Suprapubic skin (tissue), 4 donors: ENCODE results near the gene LRRC70. TPM values are rescaled to one million over a fixed set of nuclear protein-coding genes. Genes with fewer than 3 reads are reported as not detected.

Source experiments
- DNase-seq, 2 donors: peaks; one replicate each; pipeline ENCODE4 v3.0.0-alpha.2; 2019; ENCODE audit warnings: low spot score in 2 of 2
- H3K27ac ChIP-seq: fragments of 200-600 bp; sonication (generic); one replicate; pipeline ENCODE4 v1.5.1; 2019
- H3K27me3 ChIP-seq: fragments of 200-600 bp; sonication (generic); one replicate; pipeline ENCODE4 v1.5.1; 2019
- H3K36me3 ChIP-seq: fragments of 200-600 bp; sonication (generic); one replicate; pipeline ENCODE4 v1.5.1; 2019
- H3K4me1 ChIP-seq: fragments of 200-600 bp; sonication (generic); one replicate; pipeline ENCODE4 v1.5.1; 2019
- H3K4me3 ChIP-seq: fragments of 200-600 bp; sonication (generic); one replicate; pipeline ENCODE4 v1.5.1; 2019; ENCODE audit warnings: mild to moderate bottlenecking
- H3K9me3 ChIP-seq: fragments of 200-600 bp; sonication (generic); one replicate; pipeline ENCODE4 v1.5.1; 2019
- CTCF ChIP-seq, 2 donors: fragments of 200-600 bp in 1 of 2; fragments of 450-650 bp in 1 of 2; sonication (generic) in 1 of 2; IDR thresholded peaks; one replicate each; pipeline ENCODE4 v1.5.1; 2016 to 2019; ENCODE audit warnings: antibody characterized with exemption in 2 of 2, mild to moderate bottlenecking in 1 of 2, moderate library complexity in 1 of 2
- EP300 ChIP-seq: sonication (generic); formaldehyde crosslinking; IDR thresholded peaks from one replicate; pipeline ENCODE4 v1.6.1; 2017; ENCODE audit warnings: antibody characterized with exemption
- POLR2A ChIP-seq, 2 donors: fragments of 450-650 bp; IDR thresholded peaks; one replicate each; pipeline ENCODE4 v1.6.1; 2017; ENCODE audit warnings: antibody characterized with exemption in 2 of 2, mild to moderate bottlenecking in 2 of 2, moderate library complexity in 2 of 2
- POLR2AphosphoS5 ChIP-seq, 3 donors: sonication (generic); formaldehyde crosslinking; IDR thresholded peaks; one replicate each; pipeline ENCODE4 v1.6.1; 2017; ENCODE audit warnings: antibody characterized with exemption in 3 of 3
- WGBS: methylation state at CpG from one replicate; pipeline ENCODE4 v1.1.5; 2018; 5-methylcytosine and 5-hydroxymethylcytosine counted together
- total RNA-seq, 4 donors: library from RNA; depleted of rRNA; stranded (reverse); fragments of >200 nt; gene quantifications; one replicate each; pipeline ENCODE4 v1.1.0, GENCODE V29; 2016

LRRC70 gene
- total RNA-seq, 4 donors from 2014 or later = 1.8 to 6.1 (median 2.9) TPM

GRCh38 chr5:62596691-62597090, 18.1 kb downstream of the LRRC70 start:
- Histone ChIP-seq H3K4me1 (no peaks in the 10 kb centered on the region), H3K27ac (no peak overlapping the region), H3K36me3 (peaks cover 9% of the 10 kb centered on the region), H3K9me3 (no peaks in the 10 kb centered on the region), H3K27me3 (no peaks in the 10 kb centered on the region), H3K4me3 (no peak overlapping the region)
- no peak for DNase-seq
- 100% methylated on average over 1 of the region's 1 CpG for WGBS
- no peak for TF ChIP-seq CTCF (IDR thresholded peaks at IDR 0.05)

GRCh38 chr5:62597314-62597713, 18.7 kb downstream of the LRRC70 start:
- DNase-seq = no peak
- peaks cover 5% of the 10 kb centered on the region for H3K36me3 ChIP-seq
- WGBS = 80% methylated on average over 2 of the region's 2 CpGs
- H3K27ac ChIP-seq = no peak overlapping the region
- H3K4me1 ChIP-seq = no peaks in the 10 kb centered on the region
- no peaks in the 10 kb centered on the region for H3K9me3 ChIP-seq
- no peak overlapping the region for H3K4me3 ChIP-seq
- H3K27me3 ChIP-seq = no peaks in the 10 kb centered on the region
- no peak for TF ChIP-seq CTCF (IDR thresholded peaks at IDR 0.05)
- TF ChIP-seq POLR2AphosphoS5 (IDR thresholded peaks at IDR 0.05) = no peak
- TF ChIP-seq POLR2A (IDR thresholded peaks at IDR 0.05) = no peak
- no peak for TF ChIP-seq EP300

GRCh38 chr5:62600560-62601252, 22.1 kb downstream of the LRRC70 start:
- Histone ChIP-seq H3K27me3 (no peaks in the 10 kb centered on the region), H3K4me1 (no peaks in the 10 kb centered on the region), H3K4me3 (no peak overlapping the region), H3K9me3 (no peaks in the 10 kb centered on the region), H3K27ac (no peak overlapping the region), H3K36me3 (peaks cover 6% of the 10 kb centered on the region)
- DNase-seq = no peak
- TF ChIP-seq EP300 (no peak), POLR2A (IDR thresholded peaks at IDR 0.05) (no peak), CTCF (IDR thresholded peaks at IDR 0.05) (no peak), POLR2AphosphoS5 (IDR thresholded peaks at IDR 0.05) (no peak)
- 81% methylated on average over 3 of the region's 3 CpGs for WGBS

- no peak for DNase-seq
- H3K27me3 ChIP-seq = no peaks in the 10 kb centered on the region
- no peaks in the 10 kb centered on the region for H3K9me3 ChIP-seq
- TF ChIP-seq POLR2A (IDR thresholded peaks at IDR 0.05) = no peak
- TF ChIP-seq EP300 = no peak
- no peak for TF ChIP-seq POLR2AphosphoS5 (IDR thresholded peaks at IDR 0.05)
- no peak for TF ChIP-seq CTCF (IDR thresholded peaks at IDR 0.05)
- H3K4me3 ChIP-seq = no peak overlapping the region
- H3K27ac ChIP-seq = no peak overlapping the region
- H3K4me1 ChIP-seq = no peaks in the 10 kb centered on the region
- 95% methylated on average over 5 of the region's 5 CpGs for WGBS
- H3K36me3 ChIP-seq = peaks cover 6% of the 10 kb centered on the region
These were observed 25.3 kb downstream of the LRRC70 start for GRCh38 chr5:62603934-62604333.

- Histone ChIP-seq H3K4me3 (no peak overlapping the region), H3K36me3 (peaks cover 9% of the 10 kb centered on the region), H3K27ac (no peak overlapping the region), H3K27me3 (no peaks in the 10 kb centered on the region), H3K9me3 (no peaks in the 10 kb centered on the region), H3K4me1 (no peaks in the 10 kb centered on the region)
- TF ChIP-seq POLR2AphosphoS5 (IDR thresholded peaks at IDR 0.05) (no peak), POLR2A (IDR thresholded peaks at IDR 0.05) (no peak), EP300 (no peak), CTCF (IDR thresholded peaks at IDR 0.05) (no peak)
- DNase-seq = no peak
- 96% methylated on average over 4 of the region's 4 CpGs for WGBS
These were observed 27.0 kb downstream of the LRRC70 start for GRCh38 chr5:62605638-62606037.
